ENCODE measurements around the gene FAM90A26.
"Not testable (repeated sequence)": the region's sequence is repeated elsewhere in the genome, so short reads cannot be mapped to it uniquely, and the experiment has no call there.

Gene FAM90A26

DNA sequence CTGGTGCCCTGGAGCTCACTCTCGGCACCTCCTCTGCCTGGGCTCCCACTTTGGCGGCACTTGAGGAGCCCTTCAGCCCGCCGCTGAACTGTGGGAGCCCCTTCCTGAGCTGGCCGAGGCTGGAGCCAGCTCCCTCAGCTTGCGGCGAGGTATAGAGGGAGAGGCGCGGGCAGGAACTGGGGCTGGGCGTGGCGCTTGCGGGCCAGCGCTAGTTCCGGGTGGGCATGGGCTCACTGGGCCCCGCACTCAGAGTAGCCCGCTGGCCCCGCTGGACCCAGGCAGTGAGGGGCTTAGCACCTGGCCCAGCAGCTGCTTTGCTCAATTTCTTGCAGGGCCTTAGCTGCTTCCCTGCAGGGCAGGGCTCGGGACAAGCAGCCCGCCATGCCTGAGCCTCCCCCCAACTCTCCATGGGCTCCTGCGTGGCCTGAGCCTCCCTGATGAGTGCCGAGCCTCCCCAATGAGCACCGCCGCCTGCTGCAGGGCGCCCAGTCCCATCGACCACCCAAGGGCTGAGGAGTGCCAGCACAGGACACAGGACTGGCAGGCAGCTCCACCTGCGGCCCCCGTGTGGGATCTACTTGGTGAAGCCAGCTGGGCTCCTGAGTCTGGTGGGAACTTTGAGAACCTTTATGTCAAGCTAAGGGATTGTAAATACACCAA lies 26.7 kb upstream of the FAM90A26 start:
- no peak overlapping the region for H3K4me3 ChIP-seq
- DNase-seq (ENCODE audit: low read depth, low spot score): no peak
- TF ChIP-seq EZH2 (IDR thresholded peaks at IDR 0.05) (no peak), POLR2AphosphoS5 (IDR thresholded peaks at IDR 0.05; ENCODE audit: borderline replicate concordance, low read depth, low read length) (no peak), FOXP2 (optimal IDR thresholded peaks at IDR 0.05; ENCODE audit: control extremely low read depth, extremely low read length, insufficient read depth) (no peak)
- no peak overlapping the region for H3K9ac ChIP-seq (ENCODE audit: insufficient read length)
- no peak overlapping the region for H3K27ac ChIP-seq
- H3K9me3 ChIP-seq (ENCODE audit: low read depth, low read length): no peaks in the 10 kb centered on the region
- H3K36me3 ChIP-seq (ENCODE audit: insufficient read depth, low read length): no peaks in the 10 kb centered on the region

DNA sequence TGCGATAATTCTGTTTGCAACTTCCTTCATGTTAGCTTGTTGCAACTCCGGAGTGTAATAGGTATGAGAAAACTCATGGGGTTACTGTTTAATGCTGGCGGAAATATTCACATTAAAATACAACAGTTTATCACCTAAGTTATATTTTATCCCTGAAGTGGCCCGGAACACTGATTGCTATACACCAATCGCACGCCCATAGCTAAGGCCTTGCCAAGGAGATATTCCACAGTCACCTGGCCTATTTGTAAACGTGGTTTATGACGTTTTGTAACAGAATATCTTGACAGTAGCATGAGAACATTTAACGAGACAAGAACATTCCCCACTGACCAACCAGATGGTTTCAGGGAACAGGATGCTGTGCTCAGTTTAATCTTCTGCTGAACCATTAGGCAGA lies 23.2 kb upstream of the FAM90A26 start:
- H3K27ac ChIP-seq: no peak overlapping the region
- TF ChIP-seq FOXP2 (optimal IDR thresholded peaks at IDR 0.05; ENCODE audit: control extremely low read depth, extremely low read length, insufficient read depth) (no peak), EZH2 (IDR thresholded peaks at IDR 0.05) (no peak), POLR2AphosphoS5 (IDR thresholded peaks at IDR 0.05; ENCODE audit: borderline replicate concordance, low read depth, low read length) (no peak)
- no peak overlapping the region for H3K9ac ChIP-seq (ENCODE audit: insufficient read length)
- H3K9me3 ChIP-seq (ENCODE audit: low read depth, low read length): no peaks in the 10 kb centered on the region
- H3K4me3 ChIP-seq: no peak overlapping the region
- no peak for DNase-seq (ENCODE audit: low read depth, low spot score)
- no peaks in the 10 kb centered on the region for H3K36me3 ChIP-seq (ENCODE audit: insufficient read depth, low read length)

DNA sequence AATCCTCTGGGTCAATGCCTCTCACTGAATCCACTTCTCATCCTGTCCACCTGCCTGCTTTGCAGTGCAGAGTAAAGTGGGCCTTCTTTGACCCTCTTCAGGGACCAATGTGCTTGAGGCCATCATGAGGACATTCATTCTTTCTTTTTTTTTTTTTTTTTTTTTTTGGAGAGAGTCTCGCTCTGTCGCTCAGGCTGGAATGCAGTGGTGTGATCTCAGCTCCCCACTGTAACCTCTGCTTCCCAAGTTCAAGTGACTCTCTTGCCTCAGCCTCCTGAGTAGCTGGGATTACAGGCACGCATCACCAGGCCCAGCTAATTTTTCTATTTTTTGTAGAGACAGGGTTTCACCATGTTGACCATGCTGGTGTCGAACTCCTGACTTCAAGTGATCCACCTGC lies 22.8 kb upstream of the FAM90A26 start:
- H3K9ac ChIP-seq (ENCODE audit: insufficient read length); H3K27ac ChIP-seq; DNase-seq (ENCODE audit: low read depth, low spot score); H3K9me3 ChIP-seq (ENCODE audit: low read depth, low read length); H3K36me3 ChIP-seq (ENCODE audit: insufficient read depth, low read length); H3K4me3 ChIP-seq: not testable (repeated sequence)

GRCh38 chr4:9148611-9149409 lies 21.4 kb upstream of the FAM90A26 start:
- H3K9me3 ChIP-seq (ENCODE audit: low read depth, low read length); H3K36me3 ChIP-seq (ENCODE audit: insufficient read depth, low read length); DNase-seq (ENCODE audit: low read depth, low spot score); H3K4me3 ChIP-seq; H3K9ac ChIP-seq (ENCODE audit: insufficient read length); H3K27ac ChIP-seq: not testable (repeated sequence)

GRCh38 chr4:9151809-9152179 lies 18.4 kb upstream of the FAM90A26 start:
- H3K27ac ChIP-seq; H3K36me3 ChIP-seq (ENCODE audit: insufficient read depth, low read length); H3K9me3 ChIP-seq (ENCODE audit: low read depth, low read length); H3K9ac ChIP-seq (ENCODE audit: insufficient read length); DNase-seq (ENCODE audit: low read depth, low spot score): not testable (repeated sequence)
- peak overlapping the region; percentile 64 for H3K4me3 ChIP-seq

GRCh38 chr4:9152180-9153007 lies 17.8 kb upstream of the FAM90A26 start:
- H3K36me3 ChIP-seq (ENCODE audit: insufficient read depth, low read length); H3K9me3 ChIP-seq (ENCODE audit: low read depth, low read length); H3K27ac ChIP-seq; H3K9ac ChIP-seq (ENCODE audit: insufficient read length); DNase-seq (ENCODE audit: low read depth, low spot score): not testable (repeated sequence)
- H3K4me3 ChIP-seq: peak overlapping the region; percentile 64

DNA sequence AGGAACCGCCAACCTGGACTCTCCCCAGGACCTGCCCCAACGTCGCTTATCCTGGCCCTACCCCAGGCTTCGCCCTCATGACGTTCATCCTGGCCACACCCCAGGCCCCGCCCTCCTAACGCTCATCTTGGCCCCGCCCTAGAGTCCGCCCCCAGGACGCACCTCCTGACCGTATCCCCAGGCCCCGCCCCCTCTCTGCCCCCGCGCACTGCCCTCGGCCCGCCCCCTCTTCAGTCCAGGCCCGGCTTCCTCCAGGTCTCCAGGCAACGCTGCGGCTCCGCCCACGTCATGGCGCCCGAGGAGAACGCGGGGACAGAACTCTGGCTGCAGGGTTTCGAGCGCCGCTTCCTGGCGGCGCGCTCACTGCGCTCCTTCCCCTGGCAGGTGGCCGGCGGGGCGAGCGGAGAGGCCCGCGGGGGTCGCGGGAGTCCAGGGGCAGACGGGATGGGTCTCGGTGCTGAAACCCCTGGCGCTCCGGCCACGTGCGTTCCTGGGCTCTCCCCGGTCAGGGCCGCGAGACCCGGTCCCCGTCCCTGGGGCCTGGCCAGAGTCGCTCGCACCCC lies 17.1 kb upstream of the FAM90A26 start:
- DNase-seq (ENCODE audit: low read depth, low spot score); H3K36me3 ChIP-seq (ENCODE audit: insufficient read depth, low read length); H3K9me3 ChIP-seq (ENCODE audit: low read depth, low read length); H3K27ac ChIP-seq: not testable (repeated sequence)
- peak overlapping the region; percentile 68 for H3K4me3 ChIP-seq
- peak overlapping the region; percentile 47 for H3K9ac ChIP-seq (ENCODE audit: insufficient read length)

DNA sequence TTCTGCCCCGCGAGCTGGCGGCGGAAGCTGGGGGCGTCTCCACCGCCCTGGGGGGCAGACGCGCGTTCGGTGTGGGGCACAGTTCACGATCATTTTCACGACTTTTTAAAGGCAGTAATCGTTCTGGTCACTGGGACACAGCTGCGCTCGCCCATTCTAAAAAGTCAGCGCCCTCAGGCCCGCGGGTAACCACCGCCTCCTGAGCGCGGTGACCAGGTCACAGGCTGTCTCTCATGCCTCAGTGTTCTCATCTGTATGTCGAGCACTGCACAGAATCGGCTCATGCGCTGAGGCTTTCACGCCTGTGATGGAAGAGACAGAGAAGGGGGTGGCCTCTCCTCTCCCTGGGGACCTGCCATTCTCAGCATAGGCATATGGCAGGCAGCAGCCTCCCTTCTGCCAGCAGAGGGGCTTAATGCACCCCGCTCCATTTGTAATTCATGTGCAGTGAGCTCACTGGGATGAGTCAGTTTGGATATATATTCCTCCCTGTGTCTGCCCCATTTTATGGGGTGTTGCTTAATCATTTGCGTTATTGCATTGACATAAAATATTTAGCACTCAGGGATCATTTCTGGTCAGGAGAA lies 16.5 kb upstream of the FAM90A26 start:
- DNase-seq (ENCODE audit: low read depth, low spot score); H3K27ac ChIP-seq; H3K36me3 ChIP-seq (ENCODE audit: insufficient read depth, low read length); H3K9me3 ChIP-seq (ENCODE audit: low read depth, low read length): not testable (repeated sequence)
- peak overlapping the region; percentile 47 for H3K9ac ChIP-seq (ENCODE audit: insufficient read length)
- peak overlapping the region; percentile 68 for H3K4me3 ChIP-seq

- H3K9me3 ChIP-seq (ENCODE audit: low read depth, low read length); H3K9ac ChIP-seq (ENCODE audit: insufficient read length); H3K36me3 ChIP-seq (ENCODE audit: insufficient read depth, low read length); DNase-seq (ENCODE audit: low read depth, low spot score); H3K4me3 ChIP-seq; H3K27ac ChIP-seq: not testable (repeated sequence)
These were observed 14.9 kb upstream of the FAM90A26 start for GRCh38 chr4:9155101-9155886.

- H3K9ac ChIP-seq (ENCODE audit: insufficient read length); H3K4me3 ChIP-seq; H3K36me3 ChIP-seq (ENCODE audit: insufficient read depth, low read length); H3K27ac ChIP-seq; H3K9me3 ChIP-seq (ENCODE audit: low read depth, low read length); DNase-seq (ENCODE audit: low read depth, low spot score): not testable (repeated sequence)
These were observed 11.8 kb upstream of the FAM90A26 start for GRCh38 chr4:9158392-9158791.

- H3K36me3 ChIP-seq (ENCODE audit: insufficient read depth, low read length); H3K27ac ChIP-seq; H3K4me3 ChIP-seq; H3K9ac ChIP-seq (ENCODE audit: insufficient read length); H3K9me3 ChIP-seq (ENCODE audit: low read depth, low read length); DNase-seq (ENCODE audit: low read depth, low spot score): not testable (repeated sequence)
These were observed 10.2 kb upstream of the FAM90A26 start for GRCh38 chr4:9160046-9160445.

- H3K4me3 ChIP-seq; DNase-seq (ENCODE audit: low read depth, low spot score); H3K9me3 ChIP-seq (ENCODE audit: low read depth, low read length); H3K27ac ChIP-seq; H3K36me3 ChIP-seq (ENCODE audit: insufficient read depth, low read length); H3K9ac ChIP-seq (ENCODE audit: insufficient read length): not testable (repeated sequence)
These were observed 4.2 kb upstream of the FAM90A26 start for GRCh38 chr4:9165990-9166389.
